HG02798 (cell line): ENCODE results near the gene SLC44A5.
"Not testable (repeated sequence)": the region's sequence is repeated elsewhere in the genome, so short reads cannot be mapped to it uniquely, and the experiment has no call there.

ENCODE experiments used
- ATAC-seq: cut with Tn5 transposase; IDR thresholded peaks from one replicate; pipeline ENCODE4 v1.9.1; 2021; ENCODE audit warnings: mild to moderate bottlenecking; ENCODE audit not compliant: unreplicated experiment, poor library complexity

The SLC44A5 gene

DNA sequence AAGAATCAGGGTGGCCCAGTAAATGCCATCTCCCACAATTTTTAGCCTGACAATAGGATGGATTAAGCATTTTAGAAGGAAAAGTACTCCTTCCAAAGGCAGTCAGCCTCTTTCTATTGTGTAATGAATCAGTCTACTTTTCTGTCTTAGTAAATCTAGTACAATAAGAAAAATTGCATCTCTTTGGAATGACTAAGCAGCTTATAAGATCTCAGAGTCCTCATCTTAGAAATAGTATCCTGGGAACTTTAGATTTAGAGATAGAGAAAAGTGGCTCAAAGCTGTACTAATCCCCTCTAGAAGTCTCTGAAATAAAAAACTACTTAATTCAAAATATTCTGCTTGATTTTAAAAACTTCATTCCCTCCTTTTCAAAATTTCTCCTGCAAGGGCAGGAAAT is 81.4 kb downstream of the SLC44A5 start:
- ATAC-seq, result no peak

DNA sequence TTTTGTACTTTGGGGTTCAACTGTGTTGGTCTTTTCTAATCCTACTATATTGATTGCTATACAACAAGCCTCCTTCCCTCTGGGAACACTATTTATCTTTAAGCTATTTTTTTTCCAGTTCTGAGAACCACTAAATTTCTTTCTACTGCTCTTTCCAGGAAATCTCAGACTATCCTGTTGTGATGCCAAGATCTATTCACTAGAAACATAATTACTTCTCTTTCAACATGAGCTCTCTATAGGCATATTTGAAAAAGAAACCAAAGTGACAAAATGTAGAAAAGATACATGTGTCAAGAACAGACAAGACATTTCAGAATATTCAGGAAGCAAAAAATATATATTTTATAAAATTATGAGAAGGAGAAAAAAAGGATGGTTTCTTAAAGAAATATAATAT is 82.9 kb downstream of the SLC44A5 start:
- no peak for ATAC-seq

DNA sequence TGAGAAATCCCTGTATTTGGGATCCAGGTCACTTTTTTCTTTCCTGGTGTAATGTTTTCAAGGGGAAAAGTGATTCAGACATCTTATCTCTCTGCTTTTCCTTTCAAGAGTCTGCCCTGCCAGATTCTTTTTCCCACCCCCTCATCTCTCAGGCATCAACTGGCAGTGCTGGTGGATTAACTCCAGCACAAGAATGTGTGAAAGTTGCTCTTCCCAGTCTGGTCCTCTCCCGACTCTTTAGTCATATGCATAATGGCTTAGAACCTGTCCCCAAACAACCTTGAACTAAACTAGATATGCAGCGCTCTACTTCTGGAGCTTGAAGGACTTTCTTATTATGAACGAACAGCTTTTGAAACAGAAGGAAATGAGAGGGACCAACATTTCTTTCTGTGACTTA is 88.5 kb downstream of the SLC44A5 start:
- no peak for ATAC-seq

DNA sequence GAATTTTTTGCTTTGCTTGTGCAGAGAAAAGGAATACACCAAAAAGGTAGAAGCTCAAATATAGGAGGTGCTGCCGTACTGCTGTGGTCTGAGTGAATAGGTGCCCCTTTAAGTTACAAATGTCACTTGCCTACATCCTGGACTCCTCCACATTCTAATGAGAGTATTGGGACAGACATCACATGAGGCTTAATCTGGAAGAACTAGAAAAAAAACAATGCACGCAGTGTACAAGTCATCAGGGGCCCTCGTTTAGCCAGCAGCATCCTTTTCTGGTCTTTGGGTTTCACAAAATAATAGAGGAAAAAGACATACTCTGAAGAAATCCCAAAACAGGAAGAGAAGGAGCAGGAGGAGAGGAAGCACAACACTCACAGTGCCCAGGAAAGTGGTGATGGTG is 89.3 kb downstream of the SLC44A5 start:
- ATAC-seq, result no peak

DNA sequence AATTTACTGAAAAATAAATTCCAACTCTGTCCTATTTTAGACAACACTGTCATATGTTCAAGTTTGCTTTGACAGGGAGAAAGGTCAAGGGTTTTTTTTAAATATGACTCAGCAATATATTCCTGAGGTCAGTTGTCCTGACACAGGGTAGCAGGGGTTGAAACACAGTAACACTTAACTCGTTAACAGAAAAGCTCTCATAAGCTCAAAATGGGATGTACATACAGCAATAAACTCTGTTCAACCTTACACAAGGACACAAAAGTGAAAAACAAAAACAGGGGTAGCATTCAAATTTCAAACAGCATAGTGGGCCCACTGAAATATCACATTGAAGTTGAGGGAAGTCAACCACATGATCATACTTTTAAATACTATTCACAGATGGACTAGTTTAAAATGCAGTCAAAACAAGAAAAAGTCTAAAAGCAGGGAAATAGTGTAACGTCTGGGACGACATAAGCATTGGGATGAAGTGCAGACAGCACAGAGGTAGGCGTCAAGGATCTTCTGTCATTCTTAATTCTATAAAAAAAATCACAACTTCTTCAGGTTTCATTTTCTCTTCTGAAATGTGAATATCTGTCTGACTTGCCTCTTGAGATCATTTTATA is 89.9 kb downstream of the SLC44A5 start:
- no peak for ATAC-seq

DNA sequence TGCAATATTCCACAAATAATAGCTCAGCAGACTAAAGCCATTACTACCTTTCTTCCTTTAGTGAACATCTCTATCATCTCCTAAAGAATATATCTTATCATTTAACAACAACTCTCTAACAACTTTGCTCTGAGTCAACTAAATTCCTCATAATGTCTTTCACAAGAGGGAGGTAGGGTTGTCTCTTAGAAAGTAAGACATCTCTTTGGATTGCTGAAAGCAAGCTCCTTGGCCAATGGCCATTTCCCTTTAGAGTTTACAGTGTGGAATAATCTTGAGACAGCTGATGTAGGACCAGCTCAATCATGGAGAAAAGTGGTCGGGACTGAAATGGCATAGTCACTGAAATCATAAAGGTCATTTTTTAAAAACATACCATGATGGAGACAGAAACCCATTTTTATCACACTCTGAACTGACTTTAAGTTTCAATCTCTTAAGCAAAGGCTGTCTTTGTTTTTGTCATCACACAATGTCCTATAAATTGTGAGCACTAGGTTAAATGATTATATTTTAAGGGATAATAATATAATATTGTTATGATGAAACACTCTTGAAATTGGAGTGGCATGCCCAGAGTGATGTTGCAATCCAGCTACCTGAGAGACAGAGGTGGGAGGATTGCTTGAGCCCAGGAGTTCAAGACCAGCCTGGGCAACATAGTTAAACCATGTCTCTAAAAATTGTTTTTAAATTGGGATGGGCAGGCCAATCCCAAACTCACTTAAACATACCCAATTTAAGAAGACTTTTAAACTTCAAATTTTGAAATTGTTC is 91.1 kb downstream of the SLC44A5 start:
- no peak for ATAC-seq

DNA sequence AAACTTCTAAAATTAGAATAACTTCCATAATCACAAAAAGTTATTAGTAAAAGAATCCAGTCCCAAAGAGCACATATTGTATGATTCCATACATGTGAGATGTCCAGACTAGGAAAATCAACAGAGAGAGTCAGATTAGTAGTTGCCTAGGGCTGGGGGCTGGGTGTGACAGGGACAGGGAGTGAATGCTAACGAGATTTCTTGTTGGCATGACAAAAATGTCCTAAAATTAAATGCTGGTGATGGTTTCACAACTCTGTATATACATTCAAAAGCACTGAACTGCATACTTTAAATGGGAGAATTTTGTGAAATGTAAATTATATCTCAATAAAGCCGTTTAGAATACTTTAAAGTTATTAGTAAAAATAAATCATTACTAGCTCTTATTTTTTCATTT is 92.2 kb downstream of the SLC44A5 start:
- ATAC-seq, result no peak

DNA sequence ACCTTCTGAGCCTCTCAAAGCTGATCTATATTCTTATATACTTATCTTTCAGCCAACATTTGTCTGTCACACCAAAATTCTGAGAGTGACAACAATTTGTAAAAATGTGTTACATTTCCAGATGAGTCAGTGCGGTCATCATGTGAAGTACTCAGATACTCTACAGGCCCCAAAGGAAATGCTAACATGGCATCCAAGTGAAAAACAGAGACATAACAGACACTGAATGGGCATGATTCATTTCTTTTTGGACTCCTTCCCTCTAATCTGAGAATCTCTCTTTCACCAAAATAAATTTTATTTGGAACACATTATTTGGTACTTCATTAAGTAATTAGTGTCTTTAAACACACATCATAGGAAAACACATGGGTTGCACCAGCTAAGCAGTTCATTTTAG is 96.6 kb downstream of the SLC44A5 start:
- ATAC-seq, result no peak

DNA sequence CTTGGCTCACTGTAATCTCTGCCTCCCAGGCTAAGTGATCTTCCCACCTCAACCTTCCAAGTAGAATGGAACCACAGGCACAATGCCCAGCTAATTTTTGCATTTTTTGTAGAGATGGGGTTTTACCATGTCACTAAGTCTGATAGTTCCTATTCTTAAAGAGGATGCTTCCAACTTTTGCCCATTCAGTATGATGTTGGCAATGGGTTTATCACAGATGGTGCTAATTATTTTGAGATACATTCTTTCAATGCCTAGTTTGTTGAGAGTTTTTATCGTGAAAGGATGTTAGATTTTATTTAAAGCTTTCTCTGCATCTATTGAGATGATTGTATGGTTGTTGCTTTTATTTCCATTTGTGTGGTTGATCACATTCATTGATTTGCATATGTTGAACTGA is 103.9 kb downstream of the SLC44A5 start:
- ATAC-seq, result no peak

DNA sequence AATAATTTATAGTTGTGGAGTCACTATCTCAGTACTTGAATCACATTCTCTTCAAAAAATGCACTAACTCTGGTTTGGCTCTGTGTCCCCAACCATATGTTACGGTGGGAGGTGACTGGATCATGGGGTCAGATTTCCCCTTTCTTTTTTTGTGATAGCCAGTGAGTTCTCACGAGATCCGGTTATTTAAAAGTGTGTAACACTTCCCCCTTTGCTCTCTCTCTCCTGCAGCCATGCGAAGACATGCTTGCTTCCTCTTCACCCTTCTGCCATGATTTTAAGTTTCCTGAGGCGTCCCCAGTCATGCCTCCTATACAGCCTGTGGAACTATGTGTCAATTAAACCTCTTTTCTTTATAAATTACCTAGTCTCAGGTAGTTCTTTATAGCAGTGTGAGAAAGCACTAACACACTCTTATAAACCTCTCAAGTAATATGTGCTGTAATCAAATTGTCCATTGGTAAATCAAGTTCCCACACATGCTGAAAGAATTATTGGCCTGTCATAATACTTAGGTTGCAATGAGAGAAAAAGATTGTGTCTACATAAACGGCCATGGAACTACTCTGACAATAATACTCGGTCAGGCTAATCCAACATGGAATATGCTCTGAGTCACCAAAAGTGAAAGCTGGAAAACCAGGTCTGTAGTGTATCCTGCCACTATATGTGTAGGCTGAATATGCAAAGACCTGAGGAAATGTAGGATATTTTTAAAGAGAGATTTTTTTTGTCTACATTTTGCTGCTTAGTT is 107.5 kb downstream of the SLC44A5 start:
- no peak for ATAC-seq

DNA sequence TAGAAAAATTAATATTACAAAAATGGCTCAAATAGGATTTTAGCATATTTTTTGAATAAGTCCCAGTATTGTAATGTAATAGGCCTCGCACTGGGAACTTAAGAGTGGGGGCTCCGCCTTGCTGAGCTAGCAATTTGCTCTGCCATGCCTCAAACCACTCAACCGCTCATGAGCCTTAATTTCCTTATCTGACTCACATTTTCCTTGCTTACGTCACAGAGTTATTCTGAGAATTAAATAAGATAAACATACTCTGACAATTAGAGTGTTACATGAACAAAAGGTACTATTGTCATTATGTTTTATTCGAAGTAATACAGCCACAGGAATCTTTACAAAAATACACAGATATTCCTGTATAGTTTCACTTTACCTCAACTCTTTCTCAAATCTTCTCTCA is 108.1 kb downstream of the SLC44A5 start:
- no peak for ATAC-seq

DNA sequence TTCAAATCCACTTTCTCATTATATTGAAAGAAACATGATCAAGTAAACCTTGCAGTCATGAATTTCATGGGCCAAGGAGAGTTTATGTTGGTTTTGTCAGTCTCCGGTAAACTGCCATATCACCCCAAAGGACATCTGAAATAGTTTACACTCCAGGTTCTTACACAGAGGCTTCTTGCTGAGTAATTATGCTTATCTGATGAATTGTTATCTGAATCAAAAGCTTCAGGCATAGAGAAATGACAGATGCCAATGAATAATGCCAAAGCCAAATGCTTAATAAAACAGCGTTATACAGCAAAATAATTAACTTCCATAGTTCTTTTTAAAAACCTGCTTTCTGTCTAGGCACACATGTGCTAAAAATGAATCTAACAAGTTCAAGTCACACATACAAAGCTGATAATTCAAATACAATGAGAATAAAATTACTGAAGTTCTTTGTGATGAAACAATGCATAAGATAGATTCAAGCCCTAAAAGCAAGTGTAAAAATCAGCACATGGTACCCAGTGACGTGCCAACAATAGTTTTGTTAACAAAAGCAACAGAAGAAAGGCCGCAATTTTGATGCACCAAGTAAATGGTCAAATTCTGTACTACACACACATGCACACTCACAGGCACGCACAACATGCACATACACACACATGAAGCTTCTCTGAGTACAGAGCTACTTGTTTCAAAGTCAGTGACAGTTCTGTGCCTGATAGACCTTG is 109.2 kb downstream of the SLC44A5 start:
- no peak for ATAC-seq

DNA sequence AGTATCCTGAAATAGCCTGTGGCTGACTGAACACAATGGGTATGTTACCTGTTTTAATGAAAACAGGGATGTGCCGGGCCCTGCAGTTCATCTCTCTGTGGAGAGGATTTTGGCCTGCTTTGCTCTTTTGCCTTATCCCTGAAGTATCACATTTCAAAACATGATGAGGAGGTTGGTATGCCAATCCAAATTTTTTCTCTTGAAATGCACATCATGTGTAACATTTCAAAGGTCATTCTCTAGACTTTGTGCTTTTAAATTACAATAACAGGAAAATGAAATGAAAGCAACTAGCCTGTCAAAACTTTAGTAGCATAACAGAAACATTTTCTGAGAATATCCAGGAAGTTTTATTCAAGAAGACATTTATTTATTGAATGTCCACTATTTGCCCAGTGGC is 118.9 kb downstream of the SLC44A5 start:
- ATAC-seq, result no peak

DNA sequence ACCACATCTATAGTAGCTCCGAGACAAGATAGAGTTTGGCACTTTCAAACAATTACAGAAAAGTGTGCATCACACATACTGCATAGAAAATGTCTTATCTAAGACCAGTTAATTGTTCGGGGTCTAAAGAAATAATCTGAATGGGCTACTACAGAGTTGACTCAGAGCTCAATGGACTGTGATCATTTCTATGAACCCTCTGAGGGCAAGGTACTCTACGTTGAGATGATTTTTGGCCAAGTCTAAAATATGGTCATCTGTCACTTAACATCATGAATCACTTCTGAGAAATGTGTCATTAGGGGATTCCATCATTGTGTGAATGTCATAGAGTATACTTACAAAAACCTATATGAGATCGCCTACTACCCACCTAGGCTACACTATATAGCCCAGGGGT is 123.5 kb downstream of the SLC44A5 start:
- no peak for ATAC-seq

DNA sequence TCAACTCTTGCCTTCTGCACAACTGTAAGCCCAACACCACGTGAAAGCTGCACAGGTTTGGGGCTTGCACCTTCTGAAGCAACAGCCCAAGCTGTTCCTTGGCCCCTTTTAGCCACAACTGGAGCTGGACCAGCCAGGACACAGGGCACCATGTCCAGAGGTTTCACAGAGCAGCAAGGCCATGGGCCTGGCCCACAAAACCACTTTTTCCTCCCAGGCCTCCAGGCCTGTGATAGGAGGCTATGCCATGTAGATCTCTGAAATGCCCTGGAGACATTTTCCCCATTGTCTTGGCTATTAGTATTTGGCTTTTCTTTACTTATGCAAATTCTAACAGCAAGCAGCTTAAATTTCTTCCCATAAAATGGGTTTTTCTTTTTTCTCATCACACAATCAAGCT is 126.1 kb downstream of the SLC44A5 start:
- ATAC-seq, result no peak

DNA sequence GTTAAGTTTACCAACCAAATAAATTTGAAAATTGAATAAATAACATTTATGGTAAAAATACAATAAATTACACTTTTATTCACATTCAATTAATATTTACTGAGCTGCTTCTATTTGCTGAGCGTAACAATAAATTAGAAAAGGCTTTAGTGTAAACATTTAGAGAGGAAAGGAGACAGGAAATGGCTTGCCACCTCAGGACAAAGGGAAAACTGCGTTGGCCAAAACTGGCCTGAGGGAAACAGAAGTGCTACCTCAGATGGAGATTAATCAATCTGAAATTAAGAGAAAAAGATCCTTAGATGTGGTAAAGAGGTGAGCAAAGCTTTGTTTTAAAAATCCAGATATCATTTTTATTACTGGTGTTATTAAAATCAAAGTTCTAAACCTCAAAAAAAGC is 128.0 kb downstream of the SLC44A5 start:
- ATAC-seq, result no peak

DNA sequence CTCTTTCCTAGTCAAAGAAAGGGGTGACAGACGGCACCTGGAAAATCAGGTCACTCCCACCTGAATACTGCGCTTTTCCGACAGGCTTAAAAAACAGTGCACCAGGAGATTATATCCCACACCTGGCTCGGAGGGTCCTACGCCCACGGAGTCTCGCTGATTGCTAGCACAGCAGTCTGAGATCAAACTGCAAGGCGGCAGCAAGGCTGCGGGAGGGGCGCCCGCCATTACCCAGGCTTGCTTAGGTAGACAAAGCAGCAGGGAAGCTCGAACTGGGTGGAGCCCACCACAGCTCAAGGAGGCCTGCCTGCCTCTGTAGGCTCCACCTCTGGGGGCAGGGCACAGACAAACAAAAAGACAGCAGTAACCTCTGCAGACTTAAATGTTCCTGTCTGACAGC is 134.4 kb downstream of the SLC44A5 start:
- not testable (repeated sequence) for ATAC-seq

DNA sequence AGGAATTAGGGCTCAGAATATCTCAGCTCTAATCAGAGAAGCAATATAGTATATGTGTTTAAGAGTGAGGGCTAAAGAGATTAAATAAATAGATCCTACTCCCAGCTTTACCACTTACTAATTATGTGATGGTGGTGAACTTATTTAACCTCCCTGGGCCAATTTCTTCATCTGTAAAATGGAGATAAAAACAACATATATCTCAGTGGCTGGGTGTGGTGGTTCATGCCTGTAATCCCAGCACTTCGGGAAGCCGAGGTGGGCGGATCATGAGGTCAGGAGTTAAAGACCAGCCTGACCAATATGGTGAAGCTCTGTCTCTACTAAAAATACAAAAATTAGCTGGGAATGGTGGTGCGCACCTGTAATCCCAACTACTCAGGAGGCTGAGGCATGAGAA is 135.2 kb downstream of the SLC44A5 start:
- ATAC-seq, result no peak

DNA sequence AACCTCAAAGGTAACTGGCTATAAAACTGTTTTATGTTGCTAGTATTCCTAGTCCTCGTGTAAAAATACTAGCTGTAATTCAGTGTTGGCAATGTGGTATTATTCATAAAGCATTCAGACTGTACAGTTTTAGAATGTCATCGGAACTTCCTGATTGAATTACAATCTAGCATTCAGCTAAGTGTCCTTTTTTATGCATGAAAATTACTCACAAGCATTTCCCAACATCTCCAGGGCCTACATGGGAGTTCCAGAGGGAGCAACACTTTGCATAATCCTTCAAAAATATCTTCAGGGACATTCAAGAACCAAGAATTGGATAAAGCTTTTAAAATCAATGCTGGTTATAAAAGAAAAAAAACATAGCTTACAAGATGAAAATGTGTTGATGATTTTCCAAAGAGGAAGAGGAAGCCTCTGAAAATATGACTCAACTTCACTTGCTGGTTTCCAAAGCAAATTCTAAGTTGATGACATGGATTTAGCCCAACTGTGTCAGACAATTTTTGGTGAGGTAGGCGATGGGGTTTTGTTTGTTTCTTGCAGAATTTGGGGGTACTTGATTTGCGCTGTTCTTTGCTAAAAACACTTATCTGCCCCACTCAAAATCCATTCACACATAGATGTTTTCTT is 137.8 kb downstream of the SLC44A5 start:
- ATAC-seq, result no peak
